SK-N-SH (cell line): ENCODE data around the gene INSC. TPM values are rescaled to one million over a fixed set of nuclear protein-coding genes. Genes with fewer than 3 reads are reported as not detected.

Experiments used
- CTCF ChIA-PET: fragments of 300-600, 350-600 bp; formaldehyde crosslinking; extraction: SDS; loops from one replicate; lab custom pipeline; 2021; lab: Yijun Ruan, JAX
- POLR2A ChIA-PET: fragments of 350-600 bp; sonication (Branson Sonifier 250); formaldehyde crosslinking; extraction: SDS; loops from one replicate; lab custom pipeline; 2020; ENCODE audit warnings: antibody characterized with exemption, inconsistent platforms; lab: Yijun Ruan, JAX
- DNase-seq: peaks from one replicate; pipeline ENCODE4 v3.0.0; 2012
- H2AFZ ChIP-seq: fragments of 200-600 bp; sonication (generic); 2 replicates; pipeline ENCODE4 v1.8.1; 2016; ENCODE audit warnings: antibody characterized with exemption, mild to moderate bottlenecking, low read depth
- H3F3A ChIP-seq: fragments of 200-600 bp; sonication (generic); replicated peaks from 2 replicates; pipeline ENCODE3; 2016; ENCODE audit warnings: antibody characterized with exemption, mild to moderate bottlenecking; ENCODE audit not compliant: insufficient read depth
- H3K27ac ChIP-seq, 2 experiments: fragments of 200-500 bp in 1 of 2; fragments of 200-600 bp in 1 of 2; sonication (Bioruptor generic) in 1 of 2; sonication (generic), shearing (Covaris generic) in 1 of 2; 2 replicates each; pipeline versions ENCODE4 v1.5.1 to v1.6.1; 2014 to 2016; ENCODE audit warnings: low read depth in 2 of 2, inconsistent platforms in 1 of 2, low read length in 1 of 2, mild to moderate bottlenecking in 1 of 2, mixed read lengths in 1 of 2
- H3K27me3 ChIP-seq: fragments of 200-600 bp; sonication (generic), shearing (Covaris generic); 2 replicates; pipeline ENCODE4 v1.6.1; 2016; ENCODE audit warnings: mixed run types; ENCODE audit not compliant: insufficient read depth
- H3K36me3 ChIP-seq, 2 experiments: fragments of 200-500 bp in 1 of 2; fragments of 200-600 bp in 1 of 2; sonication (Bioruptor generic) in 1 of 2; sonication (generic) in 1 of 2; replicated peaks in 1 of 2; 2 replicates each; pipeline versions ENCODE3 to v1.5.1; 2014 to 2016; ENCODE audit warnings: low read length in 1 of 2, mild to moderate bottlenecking in 1 of 2; ENCODE audit not compliant: insufficient read depth in 2 of 2, control insufficient read depth in 1 of 2
- H3K4me1 ChIP-seq, 2 experiments: fragments of 200-500 bp in 1 of 2; fragments of 200-600 bp in 1 of 2; sonication (Bioruptor generic) in 1 of 2; sonication (generic), shearing (Covaris generic) in 1 of 2; 2 replicates each; pipeline versions ENCODE4 v1.5.1 to v1.6.1; 2014 to 2016; ENCODE audit warnings: low read depth in 1 of 2, low read length in 1 of 2, mixed run types in 1 of 2; ENCODE audit not compliant: insufficient read depth in 2 of 2, control insufficient read depth in 1 of 2
- H3K4me2 ChIP-seq: fragments of 200-600 bp; sonication (generic), shearing (Covaris generic); 2 replicates; pipeline ENCODE4 v1.6.1; 2017; ENCODE audit warnings: mixed run types
- H3K4me3 ChIP-seq, 2 experiments: fragments of 200-500 bp in 1 of 2; fragments of 200-600 bp in 1 of 2; sonication (Bioruptor generic) in 1 of 2; sonication (generic), shearing (Covaris generic) in 1 of 2; 2 replicates each; pipeline versions ENCODE4 v1.5.1 to v1.8.1; 2014 to 2016; ENCODE audit warnings: low read depth in 2 of 2, inconsistent platforms in 1 of 2, low read length in 1 of 2, mild to moderate bottlenecking in 1 of 2, mixed read lengths in 1 of 2, moderate library complexity in 1 of 2
- H3K79me2 ChIP-seq: fragments of 200-600 bp; sonication (generic); 2 replicates; pipeline ENCODE4 v1.8.1; 2017; ENCODE audit warnings: mild to moderate bottlenecking; ENCODE audit not compliant: insufficient read depth
- H3K9ac ChIP-seq: fragments of 200-600 bp; sonication (generic); 2 replicates; pipeline ENCODE4 v1.6.1; 2017; ENCODE audit warnings: mixed run types
- H3K9me2 ChIP-seq: fragments of 200-600 bp; sonication (generic); 2 replicates; pipeline ENCODE4 v1.6.1; 2017; ENCODE audit warnings: mixed run types
- H3K9me3 ChIP-seq: fragments of 200-600 bp; sonication (generic); 2 replicates; pipeline ENCODE4 v1.6.1; 2017; ENCODE audit warnings: mixed run types, mild to moderate bottlenecking, moderate library complexity
- H4K20me1 ChIP-seq: fragments of 200-600 bp; sonication (generic); 2 replicates; pipeline ENCODE4 v1.6.1; 2017; ENCODE audit warnings: mild to moderate bottlenecking, mixed run types; ENCODE audit not compliant: insufficient read depth
- CHD2 ChIP-seq: fragments of 150-350 bp; IDR thresholded peaks from 2 replicates; pipeline ENCODE4 v1.6.1; 2018; ENCODE audit warnings: low read length; ENCODE audit not compliant: partially characterized antibody
- ELF1 ChIP-seq: IDR thresholded peaks from 2 replicates; pipeline ENCODE4 v1.4.0; 2012
- EP300 ChIP-seq, 2 experiments: IDR thresholded peaks; 2 replicates each; pipeline versions ENCODE4 v1.4.0 to v1.6.1; 2012; ENCODE audit warnings: borderline replicate concordance in 1 of 2, low read depth in 1 of 2, low read length in 1 of 2
- EZH2phosphoT487 ChIP-seq: fragments of 200-600 bp; sonication (generic); IDR thresholded peaks from 2 replicates; pipeline ENCODE4 v1.6.1; 2017; ENCODE audit warnings: low read depth, mixed run types, mild to moderate bottlenecking, antibody characterized with exemption, moderate library complexity, borderline replicate concordance
- GABPA ChIP-seq: IDR thresholded peaks from 2 replicates; pipeline ENCODE4 v1.4.0; 2012; ENCODE audit warnings: low read depth, mild to moderate bottlenecking
- GATA2 ChIP-seq: sonication (generic); formaldehyde crosslinking; IDR thresholded peaks from 2 replicates; pipeline ENCODE4 v1.5.0; 2020; ENCODE audit warnings: mild to moderate bottlenecking, missing genetic modification reagents
- MAX ChIP-seq: IDR thresholded peaks from 2 replicates; pipeline ENCODE4 v1.4.0; 2012; ENCODE audit warnings: low read depth
- NFIC ChIP-seq: IDR thresholded peaks from 2 replicates; pipeline ENCODE4 v1.4.0; 2012; ENCODE audit warnings: borderline replicate concordance
- NRF1 ChIP-seq: IDR thresholded peaks from 2 replicates; pipeline ENCODE4 v1.6.1; 2012; ENCODE audit warnings: low read depth, mild to moderate bottlenecking, low read length
- RAD21 ChIP-seq: IDR thresholded peaks from 2 replicates; pipeline ENCODE4 v1.6.1; 2012; ENCODE audit warnings: mild to moderate bottlenecking, low read length
- RXRA ChIP-seq: IDR thresholded peaks from 2 replicates; pipeline ENCODE4 v1.4.0; 2012; ENCODE audit warnings: low read depth, mild to moderate bottlenecking, borderline replicate concordance
- SIN3A ChIP-seq: IDR thresholded peaks from 2 replicates; pipeline ENCODE4 v1.6.1; 2012; ENCODE audit warnings: low read depth, mild to moderate bottlenecking, low read length, moderate library complexity, borderline replicate concordance
- SMC3 ChIP-seq: IDR thresholded peaks from 2 replicates; pipeline ENCODE4 v1.6.1; 2012; ENCODE audit warnings: low read depth, low read length, improper control_type of control experiment
- TAF1 ChIP-seq: IDR thresholded peaks from 2 replicates; pipeline ENCODE4 v1.6.1; 2012; ENCODE audit warnings: low read depth, mild to moderate bottlenecking, low read length, moderate library complexity, borderline replicate concordance
- TCF12 ChIP-seq: IDR thresholded peaks from 2 replicates; pipeline ENCODE4 v1.4.0; 2012
- TEAD4 ChIP-seq: IDR thresholded peaks from 2 replicates; pipeline ENCODE4 v1.4.0; 2012; ENCODE audit warnings: mild to moderate bottlenecking, borderline replicate concordance; ENCODE audit not compliant: insufficient read depth
- WGBS: methylation state at CpG from one replicate; pipeline ENCODE4 v1.1.6; 2017; ENCODE audit warnings: low lambda C conversion rate; 5-methylcytosine and 5-hydroxymethylcytosine counted together
- polyA plus RNA-seq, 3 experiments: library from polyadenylated mRNA; depleted of rRNA; stranded (reverse); fragments of >200 nt; gene quantifications; 2 replicates each; pipeline ENCODE4 v1.2.3, GENCODE V29; 2012
- TF ChIP-seq, protein P1 (sequence below): IDR thresholded peaks from 2 replicates; pipeline ENCODE4 v1.6.1; 2012; ENCODE audit warnings: mild to moderate bottlenecking, low read depth, low read length, moderate library complexity
- TF ChIP-seq, protein P2 (sequence below): fragments of 150-350 bp; IDR thresholded peaks from 2 replicates; pipeline ENCODE4 v1.6.1; 2017; ENCODE audit warnings: antibody characterized with exemption, low read length, low read depth, borderline replicate concordance

Gene INSC
- polyA plus RNA-seq, 1 of the 3 experiments (the other 2 are of a cell fraction) = not detected

DNA sequence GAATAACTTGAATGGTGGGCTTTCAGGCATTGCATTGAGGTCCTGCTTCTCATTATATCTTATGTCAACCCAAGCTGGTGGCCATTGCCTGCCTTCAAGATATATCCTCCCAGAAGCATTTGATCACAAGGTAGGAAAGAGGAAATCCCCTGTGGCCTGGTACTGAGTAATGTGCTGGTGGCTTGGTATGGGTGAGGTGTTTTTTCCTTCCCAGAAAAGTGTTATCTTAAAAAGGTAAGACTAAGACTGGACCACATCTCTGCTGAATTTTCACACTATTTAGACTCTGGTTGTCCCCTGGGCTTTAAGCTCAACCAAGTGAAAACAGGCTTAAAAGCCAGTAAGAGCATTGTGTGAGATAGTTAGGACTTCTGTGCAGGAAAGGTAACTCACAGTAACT lies 3.7 kb downstream of the INSC start:
- no peaks in the 10 kb centered on the region; the same call in 1 of the 2 replicates for H3K27me3 ChIP-seq
- H3K36me3 ChIP-seq = no peaks in the 10 kb centered on the region
- POLR2A ChIA-PET = no interaction called here
- H3K4me2 ChIP-seq = no peak overlapping the region
- H3K9me3 ChIP-seq = no peaks in the 10 kb centered on the region
- H3F3A ChIP-seq = no peaks in the 10 kb centered on the region
- no peak overlapping the region for H3K9ac ChIP-seq
- no peaks in the 10 kb centered on the region for H3K79me2 ChIP-seq
- peaks cover 0 to 7% of the 10 kb centered on the region in 2 experiments; a peak in 1 of 4 replicates for H3K4me1 ChIP-seq
- DNase-seq = no peak
- no peak for TF ChIP-seq SIN3A
- TF ChIP-seq, all 33 proteins: peak for 0
- Histone ChIP-seq H3K4me3 (no peak overlapping the region), H4K20me1 (no peaks in the 10 kb centered on the region), H3K27ac (no peak overlapping the region), H2AFZ (no peak overlapping the region), H3K9me2 (no peaks in the 10 kb centered on the region)
- CTCF ChIA-PET = interaction anchor here (0.7 to 3.6 kb wide), 4 partner anchors 9 to 211 kb away, joined by 3 to 22 read pairs (median 4); no protein-coding TSS in a partner anchor

DNA sequence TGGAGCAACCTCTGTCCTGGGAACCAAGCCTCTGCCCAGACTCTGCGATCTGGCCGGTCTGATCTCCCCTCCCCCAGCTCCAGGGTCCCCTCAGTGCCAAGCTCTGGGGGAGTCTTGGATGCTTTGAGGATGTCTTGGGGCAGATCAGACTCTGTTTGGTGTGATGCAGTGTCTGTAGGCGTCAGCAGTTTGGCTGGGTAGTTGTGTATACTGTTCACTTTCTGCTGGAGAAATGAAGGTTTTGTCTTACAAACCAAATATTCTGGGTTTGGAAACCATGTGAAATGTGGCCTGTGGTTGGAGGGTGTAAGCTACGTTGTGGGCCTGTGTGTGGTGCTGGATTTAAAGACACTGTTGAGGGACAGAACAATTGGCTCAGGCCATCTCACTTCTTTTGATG lies 4.6 kb downstream of the INSC start:
- Histone ChIP-seq H3K79me2 (no peaks in the 10 kb centered on the region), H3K9me3 (no peaks in the 10 kb centered on the region), H3F3A (no peaks in the 10 kb centered on the region), H2AFZ (no peak overlapping the region), H4K20me1 (no peaks in the 10 kb centered on the region), H3K9me2 (no peaks in the 10 kb centered on the region), H3K9ac (no peak overlapping the region), H3K36me3 (no peaks in the 10 kb centered on the region), H3K4me1 (peaks cover 0 to 6% of the 10 kb centered on the region in 2 experiments; a peak in 2 of 4 replicates), H3K4me3 (no peak overlapping the region), H3K27ac (no peak overlapping the region), H3K4me2 (no peak overlapping the region), H3K27me3 (no peaks in the 10 kb centered on the region; the same call in 1 of the 2 replicates)
- WGBS = 18% methylated on average over 3 of the region's 4 CpGs
- ChIA-PET POLR2A (no interaction called here), CTCF (interaction anchor here (2.0 to 3.6 kb wide), 2 partner anchors 18 to 45 kb away, joined by 6 to 22 read pairs; no protein-coding TSS in a partner anchor)
- DNase-seq = no peak
- TF ChIP-seq MAX = no peak
- TF ChIP-seq TCF12 = no peak
- TF ChIP-seq GABPA = no peak

- TF ChIP-seq EP300 (IDR thresholded peaks at IDR 0.05; ENCODE audit: borderline replicate concordance in 1 of 2, low read depth in 1 of 2, low read length in 1 of 2) = no peak
- TF ChIP-seq EZH2phosphoT487 = no peak
- no peak for TF ChIP-seq NFIC
- no peak for TF ChIP-seq TAF1
- TF ChIP-seq SMC3 = no peak
- TF ChIP-seq, protein P1, sequence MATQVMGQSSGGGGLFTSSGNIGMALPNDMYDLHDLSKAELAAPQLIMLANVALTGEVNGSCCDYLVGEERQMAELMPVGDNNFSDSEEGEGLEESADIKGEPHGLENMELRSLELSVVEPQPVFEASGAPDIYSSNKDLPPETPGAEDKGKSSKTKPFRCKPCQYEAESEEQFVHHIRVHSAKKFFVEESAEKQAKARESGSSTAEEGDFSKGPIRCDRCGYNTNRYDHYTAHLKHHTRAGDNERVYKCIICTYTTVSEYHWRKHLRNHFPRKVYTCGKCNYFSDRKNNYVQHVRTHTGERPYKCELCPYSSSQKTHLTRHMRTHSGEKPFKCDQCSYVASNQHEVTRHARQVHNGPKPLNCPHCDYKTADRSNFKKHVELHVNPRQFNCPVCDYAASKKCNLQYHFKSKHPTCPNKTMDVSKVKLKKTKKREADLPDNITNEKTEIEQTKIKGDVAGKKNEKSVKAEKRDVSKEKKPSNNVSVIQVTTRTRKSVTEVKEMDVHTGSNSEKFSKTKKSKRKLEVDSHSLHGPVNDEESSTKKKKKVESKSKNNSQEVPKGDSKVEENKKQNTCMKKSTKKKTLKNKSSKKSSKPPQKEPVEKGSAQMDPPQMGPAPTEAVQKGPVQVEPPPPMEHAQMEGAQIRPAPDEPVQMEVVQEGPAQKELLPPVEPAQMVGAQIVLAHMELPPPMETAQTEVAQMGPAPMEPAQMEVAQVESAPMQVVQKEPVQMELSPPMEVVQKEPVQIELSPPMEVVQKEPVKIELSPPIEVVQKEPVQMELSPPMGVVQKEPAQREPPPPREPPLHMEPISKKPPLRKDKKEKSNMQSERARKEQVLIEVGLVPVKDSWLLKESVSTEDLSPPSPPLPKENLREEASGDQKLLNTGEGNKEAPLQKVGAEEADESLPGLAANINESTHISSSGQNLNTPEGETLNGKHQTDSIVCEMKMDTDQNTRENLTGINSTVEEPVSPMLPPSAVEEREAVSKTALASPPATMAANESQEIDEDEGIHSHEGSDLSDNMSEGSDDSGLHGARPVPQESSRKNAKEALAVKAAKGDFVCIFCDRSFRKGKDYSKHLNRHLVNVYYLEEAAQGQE = no peak
- TF ChIP-seq GATA2 (CRISPR knock-in tag) = no peak
- no peak for TF ChIP-seq GABPA
- no peak for TF ChIP-seq ELF1
- TF ChIP-seq CHD2 = no peak
- no peak for TF ChIP-seq RAD21
- no peak for TF ChIP-seq NRF1
- no peak for TF ChIP-seq TEAD4
- no peak for TF ChIP-seq RXRA
- TF ChIP-seq, protein P2, sequence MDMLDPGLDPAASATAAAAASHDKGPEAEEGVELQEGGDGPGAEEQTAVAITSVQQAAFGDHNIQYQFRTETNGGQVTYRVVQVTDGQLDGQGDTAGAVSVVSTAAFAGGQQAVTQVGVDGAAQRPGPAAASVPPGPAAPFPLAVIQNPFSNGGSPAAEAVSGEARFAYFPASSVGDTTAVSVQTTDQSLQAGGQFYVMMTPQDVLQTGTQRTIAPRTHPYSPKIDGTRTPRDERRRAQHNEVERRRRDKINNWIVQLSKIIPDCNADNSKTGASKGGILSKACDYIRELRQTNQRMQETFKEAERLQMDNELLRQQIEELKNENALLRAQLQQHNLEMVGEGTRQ = no peak
- Histone ChIP-seq H3K27ac (no peak overlapping the region), H3K36me3 (no peaks in the 10 kb centered on the region), H3K4me2 (no peak overlapping the region), H3K79me2 (no peaks in the 10 kb centered on the region), H3F3A (no peaks in the 10 kb centered on the region), H3K27me3 (no peaks in the 10 kb centered on the region; the same call in 1 of the 2 replicates), H3K4me1 (peaks cover 0 to 4% of the 10 kb centered on the region in 2 experiments; a peak in 2 of 4 replicates), H3K9me3 (no peaks in the 10 kb centered on the region), H2AFZ (no peak overlapping the region), H3K9me2 (no peaks in the 10 kb centered on the region), H3K4me3 (no peak overlapping the region), H4K20me1 (no peaks in the 10 kb centered on the region), H3K9ac (no peak overlapping the region)
- ChIA-PET CTCF (interaction anchor here (2.0 kb wide), 1 partner anchor 45 kb away, joined by 6 read pairs; no protein-coding TSS in a partner anchor), POLR2A (no interaction called here)
- DNase-seq = no peak
- 53% methylated on average over 1 of the region's 1 CpG for WGBS
Measured at GRCh38 chr11:15119826-15120225, 5.1 kb downstream of the INSC start.
